Loucy (cell line): Measurements from ENCODE around the gene CUL2.

ENCODE experiments used
- H2AFZ ChIP-seq: fragments of 200-600 bp; sonication (generic); 2 replicates; pipeline ENCODE4 v1.6.0; 2016; ENCODE audit warnings: antibody characterized with exemption, mild to moderate bottlenecking, low read length, moderate library complexity
- H3F3A ChIP-seq: fragments of 200-600 bp; 2 replicates; pipeline ENCODE4 v1.6.0; 2016; ENCODE audit warnings: antibody characterized with exemption, low read depth, mild to moderate bottlenecking
- H3K27me3 ChIP-seq: fragments of 200-600 bp; sonication (generic); 2 replicates; pipeline ENCODE4 v1.6.1; 2014; ENCODE audit warnings: low read length, mild to moderate bottlenecking; ENCODE audit not compliant: insufficient read depth, poor library complexity, severe bottlenecking
- H3K36me3 ChIP-seq: fragments of 200-600 bp; sonication (generic); 2 replicates; pipeline ENCODE4 v1.6.1; 2016; ENCODE audit warnings: low read length; ENCODE audit not compliant: insufficient read depth
- H3K4me1 ChIP-seq: fragments of 200-600 bp; sonication (generic); 2 replicates; pipeline ENCODE4 v1.5.1; 2014; ENCODE audit warnings: low read length, mild to moderate bottlenecking; ENCODE audit not compliant: insufficient read depth, poor library complexity, severe bottlenecking
- H3K4me2 ChIP-seq: fragments of 200-600 bp; sonication (generic); 2 replicates; pipeline ENCODE4 v1.6.0; 2014; ENCODE audit warnings: antibody characterized with exemption, low read length, low read depth, mild to moderate bottlenecking; ENCODE audit not compliant: poor library complexity, severe bottlenecking
- H3K4me3 ChIP-seq: fragments of 200-600 bp; sonication (generic); 2 replicates; pipeline ENCODE4 v1.5.1; 2014; ENCODE audit warnings: low read length, mild to moderate bottlenecking, mixed read lengths; ENCODE audit not compliant: poor library complexity, severe bottlenecking
- H3K79me2 ChIP-seq: fragments of 200-600 bp; sonication (generic); 2 replicates; pipeline ENCODE4 v1.6.1; 2014; ENCODE audit warnings: low read length; ENCODE audit not compliant: insufficient read depth
- H3K9ac ChIP-seq: fragments of 200-600 bp; sonication (generic); 2 replicates; pipeline ENCODE4 v1.6.0; 2014; ENCODE audit warnings: mild to moderate bottlenecking, low read depth, low read length, moderate library complexity; ENCODE audit not compliant: poor library complexity, severe bottlenecking
- H3K9me2 ChIP-seq: fragments of 200-600 bp; sonication (generic); replicated peaks from 2 replicates; pipeline ENCODE4 v1.6.1; 2016; ENCODE audit warnings: low read depth, low read length, mixed read lengths
- H3K9me3 ChIP-seq: fragments of 200-600 bp; sonication (generic); 2 replicates; pipeline ENCODE4 v1.6.1; 2014; ENCODE audit warnings: mild to moderate bottlenecking, antibody characterized with exemption, low read length, low read depth; ENCODE audit not compliant: insufficient read depth
- H4K20me1 ChIP-seq: fragments of 200-600 bp; sonication (generic); 2 replicates; pipeline ENCODE4 v1.6.0; 2014; ENCODE audit warnings: antibody characterized with exemption, low read length, mild to moderate bottlenecking; ENCODE audit not compliant: insufficient read depth, poor library complexity, severe bottlenecking
- EZH2phosphoT487 ChIP-seq: fragments of 200-600 bp; IDR thresholded peaks from 2 replicates; pipeline ENCODE4 v1.6.1; 2018; ENCODE audit warnings: antibody characterized with exemption, mild to moderate bottlenecking, moderate library complexity, borderline replicate concordance
- TF ChIP-seq, protein P1 (sequence below): fragments of 200-600 bp; sonication (generic); conservative IDR thresholded peaks from 2 replicates; pipeline ENCODE4 v1.5.1; 2014; ENCODE audit warnings: mild to moderate bottlenecking, antibody characterized with exemption, low read length

CUL2 gene

DNA sequence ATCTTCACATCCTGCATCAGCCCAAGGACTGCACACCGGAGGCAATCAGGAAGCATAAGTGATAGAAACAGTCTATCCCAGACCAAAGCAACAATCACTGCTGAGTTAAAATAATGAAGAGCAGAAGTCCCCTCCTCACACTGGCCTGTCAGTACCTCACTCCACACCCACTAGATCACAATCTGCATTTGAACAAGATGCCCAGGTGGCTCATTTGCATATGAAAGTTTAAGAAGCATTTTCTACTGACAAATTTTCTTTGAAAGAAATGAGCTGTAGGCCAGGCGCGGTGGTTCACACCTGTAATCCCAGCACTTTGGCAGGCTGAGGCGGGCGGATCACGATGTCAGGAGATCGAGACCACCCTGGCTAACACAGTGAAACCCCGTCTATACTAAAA is 77.4 kb downstream of the CUL2 start:
- Histone ChIP-seq H3K4me2 (no peak overlapping the region), H3K27me3 (no peaks in the 10 kb centered on the region), H3K9me2 (no peaks in the 10 kb centered on the region), H3K79me2 (no peaks in the 10 kb centered on the region), H4K20me1 (no peaks in the 10 kb centered on the region), H3K4me1 (no peaks in the 10 kb centered on the region), H3K9ac (no peak overlapping the region), H3K4me3 (no peak overlapping the region), H2AFZ (no peak overlapping the region), H3K9me3 (no peaks in the 10 kb centered on the region), H3F3A (no peaks in the 10 kb centered on the region), H3K36me3 (peaks cover 74% of the 10 kb centered on the region; the same call in 1 of the 2 replicates)
- TF ChIP-seq, protein P1, sequence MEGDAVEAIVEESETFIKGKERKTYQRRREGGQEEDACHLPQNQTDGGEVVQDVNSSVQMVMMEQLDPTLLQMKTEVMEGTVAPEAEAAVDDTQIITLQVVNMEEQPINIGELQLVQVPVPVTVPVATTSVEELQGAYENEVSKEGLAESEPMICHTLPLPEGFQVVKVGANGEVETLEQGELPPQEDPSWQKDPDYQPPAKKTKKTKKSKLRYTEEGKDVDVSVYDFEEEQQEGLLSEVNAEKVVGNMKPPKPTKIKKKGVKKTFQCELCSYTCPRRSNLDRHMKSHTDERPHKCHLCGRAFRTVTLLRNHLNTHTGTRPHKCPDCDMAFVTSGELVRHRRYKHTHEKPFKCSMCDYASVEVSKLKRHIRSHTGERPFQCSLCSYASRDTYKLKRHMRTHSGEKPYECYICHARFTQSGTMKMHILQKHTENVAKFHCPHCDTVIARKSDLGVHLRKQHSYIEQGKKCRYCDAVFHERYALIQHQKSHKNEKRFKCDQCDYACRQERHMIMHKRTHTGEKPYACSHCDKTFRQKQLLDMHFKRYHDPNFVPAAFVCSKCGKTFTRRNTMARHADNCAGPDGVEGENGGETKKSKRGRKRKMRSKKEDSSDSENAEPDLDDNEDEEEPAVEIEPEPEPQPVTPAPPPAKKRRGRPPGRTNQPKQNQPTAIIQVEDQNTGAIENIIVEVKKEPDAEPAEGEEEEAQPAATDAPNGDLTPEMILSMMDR: no peak
- no peak for TF ChIP-seq EZH2phosphoT487

DNA sequence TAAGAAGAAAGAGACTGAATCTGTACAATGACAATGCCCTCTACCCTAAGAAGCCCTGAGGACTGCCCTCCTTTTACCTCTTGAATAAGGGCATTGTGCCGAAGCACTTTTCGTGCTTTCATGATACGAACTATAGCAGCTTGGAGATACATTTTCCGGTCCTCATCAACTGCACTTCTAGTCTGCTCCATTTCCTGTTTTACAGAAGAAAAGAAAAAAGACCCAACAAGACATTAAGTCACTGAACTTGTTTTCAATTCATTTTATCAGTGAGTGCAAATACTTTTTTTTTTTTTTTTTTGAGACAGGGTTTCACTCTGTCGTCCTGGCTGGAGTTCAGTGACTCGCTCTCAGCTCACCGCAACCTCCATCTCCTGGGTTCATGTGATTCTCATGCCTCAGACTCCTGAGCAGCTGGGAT is 78.4 kb downstream of the CUL2 start:
- H3K4me1 ChIP-seq: no peaks in the 10 kb centered on the region
- no peak overlapping the region for H3K9ac ChIP-seq
- H3K4me2 ChIP-seq: no peak overlapping the region
- peaks cover 66% of the 10 kb centered on the region; the same call in 1 of the 2 replicates for H3K36me3 ChIP-seq
- no peak overlapping the region for H2AFZ ChIP-seq
- H3K9me2 ChIP-seq: no peaks in the 10 kb centered on the region
- no peak overlapping the region for H3K4me3 ChIP-seq
- H3K27me3 ChIP-seq: no peaks in the 10 kb centered on the region
- no peaks in the 10 kb centered on the region for H3K79me2 ChIP-seq
- no peaks in the 10 kb centered on the region for H4K20me1 ChIP-seq
- no peaks in the 10 kb centered on the region for H3K9me3 ChIP-seq
- no peaks in the 10 kb centered on the region for H3F3A ChIP-seq
- TF ChIP-seq, protein P1: no peak
- TF ChIP-seq EZH2phosphoT487: no peak

DNA sequence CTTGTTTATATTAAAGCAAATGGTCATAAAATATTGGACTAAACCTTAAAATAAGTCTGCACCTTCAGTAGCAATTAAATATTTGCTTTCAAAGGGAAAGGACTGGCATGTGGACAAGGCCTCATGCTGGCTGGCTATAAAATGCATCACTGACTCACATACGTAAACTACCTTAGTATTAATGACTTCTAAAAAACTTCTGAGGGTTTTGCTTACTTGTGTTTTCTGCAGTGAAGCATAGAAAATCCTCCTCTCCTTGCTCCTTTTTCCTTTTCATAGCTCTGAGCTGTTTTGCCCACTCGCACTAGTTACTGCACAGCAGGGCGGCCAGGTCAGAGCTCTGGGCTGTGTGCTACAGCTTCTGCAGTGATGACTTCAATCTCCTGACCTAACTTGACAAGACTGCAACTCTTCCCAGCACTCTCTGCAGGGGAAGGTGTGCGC is 82.3 kb downstream of the CUL2 start:
- peaks cover 38% of the 10 kb centered on the region; the same call in 1 of the 2 replicates for H3K36me3 ChIP-seq
- no peaks in the 10 kb centered on the region for H3K9me3 ChIP-seq
- no peaks in the 10 kb centered on the region for H4K20me1 ChIP-seq
- H3K79me2 ChIP-seq: no peaks in the 10 kb centered on the region
- no peaks in the 10 kb centered on the region for H3F3A ChIP-seq
- H3K4me3 ChIP-seq: no peak overlapping the region
- H2AFZ ChIP-seq: no peak overlapping the region
- TF ChIP-seq EZH2phosphoT487: no peak
- TF ChIP-seq, protein P1: no peak
- no peak overlapping the region for H3K4me2 ChIP-seq
- H3K4me1 ChIP-seq: no peaks in the 10 kb centered on the region
- H3K9me2 ChIP-seq: no peaks in the 10 kb centered on the region
- no peaks in the 10 kb centered on the region for H3K27me3 ChIP-seq
- H3K9ac ChIP-seq: no peak overlapping the region
